Activated naive CD4-positive, alpha-beta T cell treated with anti-CD3 and anti-CD28 coated beads, Interleukin-2, amount 50 U/mL, for 16 hours (primary cell): ENCODE measurements around the gene SEC31A.

Experiments used
- DNase-seq: peaks from one replicate; pipeline ENCODE4 v3.0.0-alpha.2; 2020

Gene SEC31A

DNA sequence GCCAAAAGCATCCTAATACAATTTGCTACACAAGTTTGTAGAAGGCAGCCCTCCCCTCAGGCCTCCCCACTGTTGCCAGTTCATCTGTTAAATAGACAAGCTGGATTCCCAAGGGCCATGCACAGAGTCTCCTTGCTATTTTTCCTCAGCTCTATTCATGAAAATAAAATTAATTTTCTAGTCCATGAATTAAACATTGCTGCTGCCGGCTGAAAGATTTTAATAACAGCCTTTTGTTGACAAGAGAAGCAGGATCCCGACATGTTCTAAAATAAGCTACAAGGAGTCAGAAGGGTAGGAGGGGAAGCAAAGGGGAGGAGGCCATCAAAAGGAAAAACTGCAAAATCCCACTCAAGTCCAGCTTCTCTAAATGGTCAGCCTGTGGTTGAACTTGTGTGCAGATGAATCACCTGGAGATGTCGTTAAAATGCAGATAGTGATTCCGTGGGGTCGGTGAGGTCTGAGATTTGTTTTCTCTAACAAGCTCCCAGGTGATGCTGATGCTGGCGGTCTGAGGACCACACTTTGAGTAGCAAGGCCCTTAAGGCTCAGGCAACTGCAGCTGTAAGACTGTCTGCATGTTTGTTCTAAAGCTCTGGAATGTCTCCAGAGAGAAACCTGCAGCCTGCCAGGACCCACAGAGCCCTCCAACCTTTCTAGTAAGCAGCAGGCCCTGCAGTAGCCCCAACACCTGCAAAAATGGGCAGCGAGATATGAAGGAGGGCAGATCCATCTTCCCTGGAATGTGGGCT is 101.8 kb downstream of the SEC31A start:
- DNase-seq = no peak

DNA sequence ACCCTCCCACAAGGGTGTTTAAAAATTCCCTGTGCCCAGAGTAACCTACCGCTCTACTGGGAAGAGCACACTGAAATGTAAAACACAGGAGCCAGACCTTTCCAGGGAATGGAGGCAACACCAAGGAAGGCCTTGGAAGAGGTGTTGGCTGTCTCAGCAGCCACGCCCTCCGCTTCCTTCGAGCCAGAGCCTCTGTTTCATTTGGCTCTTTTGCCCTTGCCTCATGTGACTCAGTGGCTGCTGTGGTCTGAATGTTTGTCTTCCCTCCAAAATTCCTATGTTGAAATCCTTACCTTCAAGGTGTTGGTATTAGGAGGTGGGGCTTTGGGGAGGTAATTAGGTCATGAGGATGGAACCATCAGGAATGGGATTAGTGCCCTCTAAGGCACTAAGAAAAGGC is 103.6 kb downstream of the SEC31A start:
- DNase-seq = no peak

DNA sequence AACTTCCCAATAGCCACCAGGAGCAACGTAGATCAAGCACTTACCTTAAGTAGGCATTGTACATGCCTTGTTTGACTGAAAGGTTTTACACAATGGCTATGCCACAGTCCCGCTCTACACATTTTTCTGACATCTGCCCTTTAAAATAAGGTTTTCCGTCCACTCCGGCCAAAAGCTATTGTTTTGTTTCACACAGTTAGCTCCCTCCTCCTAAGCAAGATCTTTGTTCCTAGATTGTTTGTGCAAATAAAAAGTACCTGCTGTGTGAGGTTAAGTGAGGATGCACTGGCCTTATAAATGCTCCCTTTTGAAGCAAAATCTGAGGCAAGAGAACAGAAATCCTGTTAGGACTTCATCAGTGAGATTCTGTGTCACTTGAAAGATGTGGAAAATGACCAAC is 104.1 kb downstream of the SEC31A start:
- DNase-seq = no peak

DNA sequence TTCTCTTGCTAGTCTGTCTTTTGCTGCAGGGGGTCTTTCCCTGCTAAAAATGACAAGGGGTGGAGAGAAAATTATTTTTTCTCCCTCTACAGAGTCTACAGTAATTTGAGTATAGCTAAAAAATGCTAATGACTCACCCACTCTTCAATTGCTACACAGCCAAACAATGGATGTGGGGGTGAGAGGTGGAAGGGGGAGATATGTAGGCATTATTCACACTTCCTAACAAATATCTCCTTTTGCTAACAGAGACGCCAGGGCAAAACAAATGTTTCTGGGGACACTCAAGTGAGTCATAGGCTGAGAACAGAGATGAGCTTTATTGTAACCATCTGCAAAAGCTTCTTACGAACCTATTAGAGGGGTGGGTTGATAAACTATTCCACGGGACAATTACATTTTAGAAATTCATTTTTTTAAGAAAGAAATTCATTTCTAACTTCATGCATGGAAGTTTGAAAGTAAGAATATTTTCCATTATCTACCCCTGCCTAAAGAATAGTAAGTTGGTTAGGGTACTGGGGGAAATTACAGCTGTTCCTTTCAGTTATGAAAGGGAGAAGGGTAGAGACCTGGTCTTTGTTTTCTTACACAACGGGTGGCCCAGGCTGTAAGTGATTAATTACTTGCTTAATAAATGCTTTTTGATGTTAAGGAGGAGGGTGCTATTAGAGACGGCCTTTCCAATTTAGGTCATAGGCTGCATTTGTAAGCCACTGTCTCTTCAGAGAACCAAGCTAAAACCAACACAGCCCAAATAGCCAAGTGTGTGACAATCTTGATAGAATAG is 105.1 kb downstream of the SEC31A start:
- no peak for DNase-seq

DNA sequence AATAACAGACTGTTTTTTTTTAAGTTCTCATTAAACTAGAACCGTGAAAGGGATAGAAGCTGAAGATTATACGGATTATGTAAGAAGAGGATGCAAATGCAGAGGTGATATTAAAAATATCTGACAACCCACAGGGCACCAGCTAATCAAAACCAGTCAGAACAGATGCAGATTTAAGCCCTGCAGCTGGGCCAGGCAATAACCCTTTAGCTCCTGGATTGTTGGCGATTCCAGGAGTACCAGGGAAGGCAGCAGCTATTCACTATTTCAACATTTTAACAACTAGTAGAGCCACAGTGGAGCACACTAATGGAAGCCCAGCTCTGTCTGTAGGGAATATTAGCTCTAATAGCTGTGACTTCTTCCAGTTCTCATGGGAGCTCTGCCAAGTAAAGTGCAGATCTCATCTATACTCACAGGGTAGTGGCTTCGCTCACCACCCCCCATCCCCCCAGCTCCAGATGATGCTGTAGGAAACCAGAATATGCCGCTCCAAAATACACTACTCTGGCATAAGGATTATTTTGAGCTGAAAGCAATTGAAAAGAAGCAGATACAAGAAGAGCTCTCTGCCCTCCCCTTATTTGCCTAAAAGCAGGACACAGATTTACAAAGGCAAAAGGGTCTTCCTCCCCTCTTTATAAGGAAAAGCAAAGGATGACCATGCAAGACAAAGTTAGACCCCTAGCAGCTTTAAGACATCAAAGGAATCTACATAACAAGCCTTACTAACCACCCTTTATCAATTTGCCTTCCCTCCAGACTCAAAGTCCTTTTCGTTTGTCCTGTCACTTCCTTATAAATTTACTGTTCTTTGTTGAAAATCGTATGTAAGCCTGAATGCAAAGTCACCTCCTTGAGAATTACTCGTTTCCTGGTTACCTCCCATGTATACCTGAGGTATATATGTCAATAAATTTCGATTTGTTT is 106.0 kb downstream of the SEC31A start:
- DNase-seq = no peak

DNA sequence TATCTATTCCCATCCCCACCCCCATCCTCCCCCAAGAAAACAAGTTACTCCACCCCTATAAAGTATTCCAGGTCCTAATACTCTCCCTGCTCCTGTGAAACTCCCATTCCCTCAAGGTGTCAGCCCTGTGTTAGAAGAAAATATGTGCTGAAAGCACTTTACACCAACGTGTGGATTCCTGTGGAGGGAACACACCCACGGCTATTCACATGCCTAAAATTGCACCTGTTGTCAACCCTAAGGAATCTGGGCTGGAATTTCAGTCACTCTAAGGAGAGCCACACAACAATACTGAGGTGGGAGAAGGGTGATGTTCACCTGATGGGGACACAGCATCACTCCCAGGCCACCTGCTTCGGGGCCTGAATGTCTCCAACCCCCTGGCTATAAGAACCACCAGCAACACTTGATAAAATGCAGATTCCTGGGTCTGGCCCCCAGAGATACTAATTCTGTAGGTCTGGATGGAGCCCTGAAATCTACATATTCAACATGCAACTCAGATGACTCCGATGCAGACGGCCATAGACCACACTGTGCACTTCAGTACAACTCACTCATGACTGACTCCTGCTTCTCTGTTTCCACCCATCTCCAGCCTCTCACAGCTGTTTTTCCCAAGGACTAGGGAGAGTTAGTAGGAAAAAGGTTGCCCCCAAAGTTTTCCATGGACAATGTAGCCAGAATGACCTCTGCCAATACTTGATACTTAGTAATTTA is 108.2 kb downstream of the SEC31A start:
- no peak for DNase-seq

DNA sequence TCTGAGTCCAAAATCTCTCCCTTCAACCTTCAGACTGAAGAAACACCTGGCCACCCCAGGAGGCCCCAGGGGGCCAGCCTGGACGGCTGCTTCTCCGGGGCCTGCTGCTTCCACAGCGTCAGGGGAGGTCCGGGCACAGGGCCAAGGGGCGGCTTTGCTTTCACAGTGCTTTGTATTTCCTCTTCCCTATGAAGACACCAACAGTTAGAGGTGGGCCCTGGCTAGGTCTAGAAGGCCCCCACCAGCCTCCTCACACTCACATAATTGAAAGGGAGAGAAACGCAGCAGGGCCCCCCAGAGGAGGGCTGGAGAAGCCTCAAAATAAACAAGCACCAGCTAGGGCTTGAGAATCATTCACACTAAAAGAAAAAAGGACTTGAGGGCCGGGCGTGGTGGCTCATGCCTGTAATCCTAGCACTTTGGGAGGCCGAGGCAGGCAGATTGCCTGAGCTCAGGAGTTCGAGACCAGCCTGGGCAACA is 110.2 kb downstream of the SEC31A start:
- DNase-seq = no peak

DNA sequence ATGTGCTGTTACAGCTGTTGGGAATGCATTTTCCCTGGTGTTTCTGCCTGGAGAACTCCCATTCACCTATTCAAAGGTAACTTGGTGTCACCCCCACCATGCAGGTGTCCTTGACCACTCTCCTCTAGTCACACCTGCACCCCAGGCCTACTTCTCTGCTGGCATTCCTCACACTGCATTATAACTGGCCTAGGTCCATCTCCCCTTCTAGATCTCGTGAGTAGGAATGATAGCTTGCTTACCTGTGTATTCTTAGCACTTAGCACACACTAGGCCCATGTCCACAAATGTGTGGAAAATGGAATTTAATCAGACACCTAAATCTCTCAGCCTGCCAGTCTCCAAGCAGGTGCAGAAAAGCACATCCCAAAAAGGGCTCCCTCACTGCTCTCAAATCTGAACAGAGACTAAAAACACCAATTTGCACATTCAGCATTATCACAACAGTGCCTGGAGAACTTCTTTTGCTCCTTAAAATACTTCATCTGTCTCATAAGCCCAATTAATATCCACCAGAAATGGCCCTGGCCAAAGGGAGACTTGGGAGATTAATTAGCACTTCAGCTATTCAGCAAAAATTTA is 110.7 kb downstream of the SEC31A start:
- DNase-seq = no peak

DNA sequence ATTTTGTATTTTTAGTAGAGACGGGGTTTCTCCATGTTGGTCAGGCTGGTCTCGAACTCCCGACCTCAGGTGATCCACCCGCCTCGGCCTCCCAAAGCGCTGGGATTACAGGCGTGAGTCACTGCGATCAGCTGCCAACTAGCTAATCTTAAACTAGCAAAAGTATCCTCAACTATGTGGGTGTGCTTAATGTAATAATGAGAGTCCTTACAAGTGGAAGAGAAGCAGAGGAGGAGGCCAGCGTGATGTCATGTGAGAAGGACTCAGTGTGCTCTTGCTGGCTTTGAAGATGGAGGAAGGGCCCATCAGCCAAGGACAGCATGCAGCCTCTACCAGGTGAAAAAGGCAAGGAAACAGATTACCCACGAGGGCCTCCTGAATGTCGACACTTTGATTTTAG is 111.9 kb downstream of the SEC31A start:
- no peak for DNase-seq

DNA sequence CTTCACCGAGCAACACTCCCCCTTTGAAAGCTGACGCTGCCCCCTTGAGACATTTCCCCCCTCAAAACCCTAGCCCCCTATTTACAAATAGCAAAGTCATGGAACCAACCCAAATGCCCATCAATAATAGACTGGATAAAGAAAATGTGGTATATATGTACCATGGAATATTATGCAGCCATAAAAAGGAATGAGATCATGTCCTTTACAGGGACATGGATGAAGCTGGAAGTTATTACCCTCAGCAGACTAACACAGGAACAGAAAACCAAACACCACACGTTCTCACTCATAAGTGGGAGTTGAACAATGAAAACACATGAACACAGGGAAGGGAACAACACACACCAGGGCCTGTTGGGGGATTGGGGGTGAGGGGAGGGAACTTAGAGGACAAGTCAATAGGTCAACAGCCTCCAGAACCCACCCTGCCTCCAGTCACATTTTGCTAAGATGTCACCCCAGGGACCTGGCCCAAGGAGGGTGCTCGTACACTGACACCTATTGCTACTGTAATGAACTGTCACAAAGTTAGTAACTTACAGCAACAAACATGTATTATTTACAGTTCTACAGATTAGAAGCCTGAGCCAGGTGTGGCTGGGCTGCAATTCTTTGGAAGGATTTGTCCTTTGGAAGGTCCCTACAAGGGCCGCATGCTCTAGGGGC is 113.0 kb downstream of the SEC31A start:
- DNase-seq = no peak

DNA sequence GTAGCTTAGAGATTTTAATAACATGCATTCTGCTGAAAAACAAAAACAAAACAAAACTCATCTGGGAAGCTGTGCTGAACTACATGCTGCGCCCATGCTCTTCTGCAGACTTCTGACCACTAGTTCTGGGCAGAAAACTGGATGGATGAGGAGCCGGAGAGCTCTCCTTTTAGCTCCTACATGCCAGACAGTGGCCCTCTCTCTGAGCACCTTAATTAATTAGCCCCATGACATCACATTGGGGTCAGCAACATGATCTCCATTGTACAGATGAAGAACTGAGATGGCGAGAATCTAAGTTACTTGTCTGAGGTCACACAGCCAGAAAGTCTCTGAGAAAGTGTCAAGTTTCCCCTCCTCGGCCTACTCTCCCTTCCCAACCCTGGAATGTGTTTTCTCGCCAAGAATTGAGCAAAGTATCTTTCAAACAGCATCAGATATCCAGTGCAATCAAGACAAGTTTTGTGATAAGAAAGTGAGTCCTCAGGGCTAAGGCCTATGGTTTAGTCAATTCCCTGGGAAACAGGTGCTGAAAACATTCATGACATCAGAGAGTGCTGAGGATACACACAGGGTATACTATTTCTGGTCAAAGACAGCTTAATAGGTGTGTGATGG is 113.9 kb downstream of the SEC31A start:
- DNase-seq = no peak

DNA sequence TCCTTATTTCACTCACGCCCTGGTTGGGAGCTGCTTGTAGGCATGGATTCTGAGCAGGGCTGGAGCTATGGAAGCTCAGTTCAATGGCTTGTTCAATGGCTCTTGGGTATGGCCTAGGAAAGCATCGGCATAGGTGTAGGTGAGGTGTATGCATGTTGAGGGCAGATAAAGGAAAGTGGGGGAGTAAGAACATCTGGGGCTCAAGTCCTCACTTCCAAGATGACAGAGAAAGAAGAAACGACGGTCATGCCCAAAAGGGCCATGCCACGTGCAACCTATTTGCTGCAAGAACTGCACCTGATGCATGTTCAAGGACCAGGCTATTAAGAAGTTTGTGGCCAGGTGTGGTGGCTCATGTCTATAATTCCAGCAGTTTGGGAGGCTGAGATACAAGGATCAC is 115.7 kb downstream of the SEC31A start:
- DNase-seq = no peak

DNA sequence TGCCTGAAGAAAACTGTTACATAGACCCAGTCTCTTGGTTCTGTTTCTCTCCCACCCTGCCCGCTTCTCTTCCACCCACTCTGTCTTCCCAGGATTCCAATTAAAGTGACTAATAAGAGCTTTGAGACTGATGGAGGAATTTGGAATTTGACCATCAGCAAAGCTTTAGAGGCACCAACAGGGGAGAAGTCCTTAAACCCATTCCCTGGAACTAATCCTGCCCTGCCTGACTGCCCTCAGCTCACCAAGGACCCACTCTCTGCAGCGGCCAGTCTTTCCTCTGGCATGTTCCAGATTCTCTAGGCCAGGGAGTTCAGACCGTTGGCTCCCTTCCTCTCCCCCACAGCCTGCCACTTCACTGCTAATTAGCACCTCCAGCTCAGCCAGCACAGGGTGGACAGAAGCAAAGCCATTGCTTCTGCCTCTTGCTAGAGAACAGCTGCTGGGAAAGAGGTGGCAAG is 116.2 kb downstream of the SEC31A start:
- no peak for DNase-seq

DNA sequence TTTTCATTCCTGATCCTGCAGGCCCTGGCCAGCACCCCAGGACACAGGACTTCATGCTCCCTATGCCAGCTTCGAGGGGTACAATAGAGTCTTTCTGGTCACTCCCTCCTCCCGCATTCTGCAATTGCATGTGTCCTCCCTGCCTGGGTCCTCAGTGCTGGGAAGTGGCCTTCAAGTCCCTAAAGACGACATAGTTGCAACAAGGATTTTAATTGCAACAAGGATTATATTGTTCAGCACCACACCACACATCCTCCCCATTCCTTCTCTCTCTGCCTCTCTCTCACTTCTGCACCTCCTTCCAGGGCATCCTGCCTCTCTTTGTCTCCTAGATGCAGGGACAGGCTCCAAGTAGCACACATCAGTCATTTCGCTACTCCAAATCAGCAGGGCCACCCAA is 117.9 kb downstream of the SEC31A start:
- no peak for DNase-seq

DNA sequence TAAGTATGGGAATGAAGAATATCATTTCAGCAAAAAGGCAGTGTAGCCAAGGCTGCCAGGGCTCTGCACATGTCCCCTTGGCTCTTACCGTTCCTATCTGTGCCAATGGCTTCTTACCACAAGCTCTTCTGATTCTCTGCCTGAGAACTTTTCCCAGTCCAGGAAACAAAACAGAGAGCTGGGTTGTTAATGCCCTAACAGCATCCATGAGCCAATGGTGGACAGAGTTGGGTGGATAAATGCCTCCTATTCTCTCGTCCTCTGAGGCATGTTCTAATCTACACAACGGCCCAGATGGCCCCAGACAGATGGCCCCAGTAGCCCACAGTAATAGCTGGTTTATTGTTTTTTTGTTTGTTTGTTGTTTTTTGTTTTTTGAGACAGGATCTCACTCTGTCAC is 120.3 kb downstream of the SEC31A start:
- DNase-seq = no peak
